GM12872 (cell line): ENCODE measurements around the gene PSMD13.

Experiments used
- CTCF ChIP-seq: IDR thresholded peaks from 3 replicates; pipeline ENCODE4 v1.5.1; 2011; ENCODE audit warnings: low read depth, mild to moderate bottlenecking, low read length, moderate library complexity; ENCODE audit not compliant: insufficient read depth

PSMD13 gene

GRCh38 chr11:290621-291231, 54.0 kb downstream of the PSMD13 start:
- no peak for TF ChIP-seq CTCF

- no peak for TF ChIP-seq CTCF
Measured at GRCh38 chr11:291281-292210, 54.8 kb downstream of the PSMD13 start.

GRCh38 chr11:292211-293121, 55.7 kb downstream of the PSMD13 start:
- TF ChIP-seq CTCF: no peak

GRCh38 chr11:293271-293851, 56.6 kb downstream of the PSMD13 start:
- TF ChIP-seq CTCF: no peak

- no peak for TF ChIP-seq CTCF
Measured at GRCh38 chr11:293852-294661, 57.3 kb downstream of the PSMD13 start.

GRCh38 chr11:294780-295179, 58.0 kb downstream of the PSMD13 start:
- no peak for TF ChIP-seq CTCF
